ENCODE measurements around the gene KDM6A.

DNA sequence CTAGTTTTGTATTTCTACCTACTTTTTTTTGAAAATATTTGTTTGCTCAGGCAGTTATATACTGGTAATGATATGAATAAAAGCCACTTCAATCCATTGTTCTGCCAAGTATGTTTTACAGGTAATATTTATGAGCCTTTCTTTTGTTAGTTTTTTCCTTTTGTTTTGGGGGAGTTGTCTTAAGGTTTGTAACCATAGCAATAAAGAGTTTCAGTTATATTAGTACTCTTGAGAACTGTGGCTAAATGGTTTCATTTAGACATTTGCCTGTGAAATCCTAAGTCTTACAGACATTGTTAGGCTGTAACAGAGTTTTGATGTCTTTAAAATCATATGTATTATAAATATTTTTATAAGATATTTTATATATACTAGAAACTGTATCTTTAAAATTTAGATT lies 177.6 kb downstream of the KDM6A start:
- TF ChIP-seq, protein P1, sequence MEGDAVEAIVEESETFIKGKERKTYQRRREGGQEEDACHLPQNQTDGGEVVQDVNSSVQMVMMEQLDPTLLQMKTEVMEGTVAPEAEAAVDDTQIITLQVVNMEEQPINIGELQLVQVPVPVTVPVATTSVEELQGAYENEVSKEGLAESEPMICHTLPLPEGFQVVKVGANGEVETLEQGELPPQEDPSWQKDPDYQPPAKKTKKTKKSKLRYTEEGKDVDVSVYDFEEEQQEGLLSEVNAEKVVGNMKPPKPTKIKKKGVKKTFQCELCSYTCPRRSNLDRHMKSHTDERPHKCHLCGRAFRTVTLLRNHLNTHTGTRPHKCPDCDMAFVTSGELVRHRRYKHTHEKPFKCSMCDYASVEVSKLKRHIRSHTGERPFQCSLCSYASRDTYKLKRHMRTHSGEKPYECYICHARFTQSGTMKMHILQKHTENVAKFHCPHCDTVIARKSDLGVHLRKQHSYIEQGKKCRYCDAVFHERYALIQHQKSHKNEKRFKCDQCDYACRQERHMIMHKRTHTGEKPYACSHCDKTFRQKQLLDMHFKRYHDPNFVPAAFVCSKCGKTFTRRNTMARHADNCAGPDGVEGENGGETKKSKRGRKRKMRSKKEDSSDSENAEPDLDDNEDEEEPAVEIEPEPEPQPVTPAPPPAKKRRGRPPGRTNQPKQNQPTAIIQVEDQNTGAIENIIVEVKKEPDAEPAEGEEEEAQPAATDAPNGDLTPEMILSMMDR (IDR thresholded peaks at IDR 0.05): no peak
- no peak for TF ChIP-seq EZH2 (IDR thresholded peaks at IDR 0.05; ENCODE audit: borderline replicate concordance, insufficient read depth, low read depth, low read length, poor library complexity, severe bottlenecking)

Measured in B cell (primary cell).